ENCODE data around the gene SMCO2.
A peak's percentile ranks its signal among the peaks of the same experiment; 100 is the strongest.

The SMCO2 gene

DNA sequence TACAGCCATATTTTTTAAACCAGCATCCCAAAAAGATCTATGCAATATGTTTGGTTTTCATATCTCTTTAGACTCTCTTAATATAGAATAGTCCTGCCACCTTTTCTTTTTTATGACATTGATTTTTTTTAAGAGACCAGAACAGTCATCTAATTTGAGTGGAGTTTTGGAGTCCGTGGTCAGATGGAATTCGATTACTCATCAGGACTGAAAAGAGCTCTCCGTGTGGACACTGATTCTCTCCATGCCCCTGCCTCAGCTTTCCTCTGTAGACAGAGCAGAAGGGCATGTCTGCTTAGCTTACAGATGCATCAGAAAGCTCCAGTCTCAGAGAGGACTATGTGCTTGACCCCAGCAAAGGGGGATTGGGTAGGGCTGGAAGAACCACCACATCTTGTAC is 27.8 kb downstream of the SMCO2 start:
- Histone ChIP-seq H3K9ac (peak overlapping the region in 1 of 11 experiments; percentile 34; a peak in 1 of 22 replicates), H3K9me3 (replicated peaks in 1 of 11) (peaks cover 44 to 50% (median 46%) of the 10 kb centered on the region in 11 experiments), H3K27me3 (no peaks in the 10 kb centered on the region), H3K27ac (peak overlapping the region in 2 of 11 experiments; percentile 56 to 76; a peak in 2 of 22 replicates), H3K36me3 (peaks cover 0 to 15% (median 0%) of the 10 kb centered on the region in 11 experiments; a peak in 6 of 22 replicates), H3K4me3 (0 out of 20 replicates have a peak overlapping the region, but pooled peaks of 1 of the 10 experiments have one; percentile 7), H3K4me1 (peaks cover 25 to 59% (median 50%) of the 10 kb centered on the region in 10 experiments), H3K4me2 (peak overlapping the region; percentile 33 to 74 (median 63)), H4K20me1 (no peaks in the 10 kb centered on the region)
- no peak for TF ChIP-seq Cebpa-rat (IDR thresholded peaks at IDR 0.05)

- H3K27me3 ChIP-seq, result no peaks in the 10 kb centered on the region
- no peak overlapping the region for H3K27ac ChIP-seq
- H3K9ac ChIP-seq, result no peak overlapping the region
- H4K20me1 ChIP-seq, result no peaks in the 10 kb centered on the region
- H3K36me3 ChIP-seq, result peaks cover 0 to 20% (median 0%) of the 10 kb centered on the region in 11 experiments; a peak in 6 of 22 replicates
- H3K4me2 ChIP-seq, result no peak overlapping the region
- TF ChIP-seq Cebpa-rat (IDR thresholded peaks at IDR 0.05), result no peak
- no peak overlapping the region for H3K4me3 ChIP-seq
- H3K9me3 ChIP-seq (replicated peaks in 1 of 11), result peaks cover 63 to 69% (median 66%) of the 10 kb centered on the region in 11 experiments
- H3K4me1 ChIP-seq, result peaks cover 30 to 35% (median 32%) of the 10 kb centered on the region in 10 experiments
These were observed 30.5 kb downstream of the SMCO2 start for GRCh38 chr12:27477049-27477448.

GRCh38 chr12:27478949-27479348 is 32.4 kb downstream of the SMCO2 start:
- Histone ChIP-seq H3K9ac (no peak overlapping the region), H3K27ac (no peak overlapping the region), H3K4me3 (no peak overlapping the region), H4K20me1 (no peaks in the 10 kb centered on the region), H3K36me3 (peaks cover 0 to 20% (median 0%) of the 10 kb centered on the region in 11 experiments; a peak in 6 of 22 replicates), H3K27me3 (no peaks in the 10 kb centered on the region), H3K4me2 (no peak overlapping the region), H3K9me3 (replicated peaks in 1 of 11) (peaks cover 63 to 75% (median 67%) of the 10 kb centered on the region in 11 experiments), H3K4me1 (peaks cover 11 to 16% (median 15%) of the 10 kb centered on the region in 10 experiments)
- TF ChIP-seq Cebpa-rat (IDR thresholded peaks at IDR 0.05), result no peak

GRCh38 chr12:27480016-27480415 is 33.5 kb downstream of the SMCO2 start:
- Histone ChIP-seq H3K4me2 (peak overlapping the region in 4 of 11 experiments; percentile 8 to 43 (median 26); a peak in 5 of 22 replicates), H3K4me1 (peaks cover 0 to 8% (median 5%) of the 10 kb centered on the region in 10 experiments; a peak in 14 of 20 replicates), H4K20me1 (no peaks in the 10 kb centered on the region), H3K9ac (no peak overlapping the region), H3K9me3 (replicated peaks in 1 of 11) (peaks cover 58 to 68% (median 63%) of the 10 kb centered on the region in 11 experiments), H3K36me3 (peaks cover 0 to 20% (median 0%) of the 10 kb centered on the region in 11 experiments; a peak in 6 of 22 replicates), H3K27me3 (no peaks in the 10 kb centered on the region), H3K4me3 (peak overlapping the region in 1 of 10 experiments; percentile 19; a peak in 1 of 20 replicates), H3K27ac (no peak overlapping the region)
- no peak for TF ChIP-seq Cebpa-rat (IDR thresholded peaks at IDR 0.05)

GRCh38 chr12:27486961-27487360 is 40.4 kb downstream of the SMCO2 start:
- Histone ChIP-seq H3K4me1 (peaks cover 0 to 5% (median 0%) of the 10 kb centered on the region in 10 experiments; a peak in 2 of 20 replicates), H3K4me2 (no peak overlapping the region), H3K9ac (no peak overlapping the region), H3K9me3 (replicated peaks in 1 of 11) (peaks cover 13 to 25% (median 16%) of the 10 kb centered on the region in 11 experiments; a peak in 20 of 22 replicates), H3K27me3 (no peaks in the 10 kb centered on the region), H3K4me3 (no peak overlapping the region), H3K36me3 (no peaks in the 10 kb centered on the region), H4K20me1 (no peaks in the 10 kb centered on the region), H3K27ac (no peak overlapping the region)
- TF ChIP-seq Cebpa-rat (IDR thresholded peaks at IDR 0.05), result no peak

DNA sequence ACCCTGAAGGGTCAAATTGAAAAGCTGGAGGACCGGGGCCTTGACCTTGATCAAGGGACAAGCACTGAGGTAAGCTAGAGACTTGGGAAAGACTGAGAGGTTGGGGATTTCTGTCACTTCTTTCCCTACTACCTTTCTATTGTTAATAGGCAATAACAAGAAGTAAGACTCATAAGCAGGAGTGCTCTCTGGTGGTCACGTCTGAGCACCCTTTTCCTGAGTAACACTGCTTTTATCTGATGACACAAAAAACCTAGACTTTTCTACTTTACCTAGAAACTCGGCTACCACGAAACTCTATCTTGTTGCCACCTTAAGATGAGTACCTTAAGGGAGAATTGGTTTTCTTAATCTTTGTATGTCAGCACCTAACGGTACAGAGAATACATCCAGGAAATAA is 41.9 kb downstream of the SMCO2 start:
- Histone ChIP-seq H3K27me3 (no peaks in the 10 kb centered on the region), H3K4me1 (no peaks in the 10 kb centered on the region), H4K20me1 (no peaks in the 10 kb centered on the region), H3K9ac (no peak overlapping the region), H3K36me3 (no peaks in the 10 kb centered on the region), H3K27ac (no peak overlapping the region), H3K9me3 (replicated peaks in 1 of 11) (peaks cover 13 to 32% (median 17%) of the 10 kb centered on the region in 11 experiments; a peak in 20 of 22 replicates), H3K4me2 (no peak overlapping the region), H3K4me3 (no peak overlapping the region)
- TF ChIP-seq Cebpa-rat (IDR thresholded peaks at IDR 0.05), result no peak

GRCh38 chr12:27491226-27491625 is 44.7 kb downstream of the SMCO2 start:
- no peaks in the 10 kb centered on the region for H3K27me3 ChIP-seq
- H3K27ac ChIP-seq, result no peak overlapping the region
- no peak overlapping the region for H3K9ac ChIP-seq
- H3K4me3 ChIP-seq, result no peak overlapping the region
- H3K4me1 ChIP-seq, result no peaks in the 10 kb centered on the region
- H3K4me2 ChIP-seq, result no peak overlapping the region
- H3K36me3 ChIP-seq, result no peaks in the 10 kb centered on the region
- TF ChIP-seq Cebpa-rat (IDR thresholded peaks at IDR 0.05), result no peak
- no peaks in the 10 kb centered on the region for H4K20me1 ChIP-seq
- peaks cover 4 to 18% (median 7%) of the 10 kb centered on the region in 11 experiments; a peak in 20 of 22 replicates for H3K9me3 ChIP-seq (replicated peaks in 1 of 11)

DNA sequence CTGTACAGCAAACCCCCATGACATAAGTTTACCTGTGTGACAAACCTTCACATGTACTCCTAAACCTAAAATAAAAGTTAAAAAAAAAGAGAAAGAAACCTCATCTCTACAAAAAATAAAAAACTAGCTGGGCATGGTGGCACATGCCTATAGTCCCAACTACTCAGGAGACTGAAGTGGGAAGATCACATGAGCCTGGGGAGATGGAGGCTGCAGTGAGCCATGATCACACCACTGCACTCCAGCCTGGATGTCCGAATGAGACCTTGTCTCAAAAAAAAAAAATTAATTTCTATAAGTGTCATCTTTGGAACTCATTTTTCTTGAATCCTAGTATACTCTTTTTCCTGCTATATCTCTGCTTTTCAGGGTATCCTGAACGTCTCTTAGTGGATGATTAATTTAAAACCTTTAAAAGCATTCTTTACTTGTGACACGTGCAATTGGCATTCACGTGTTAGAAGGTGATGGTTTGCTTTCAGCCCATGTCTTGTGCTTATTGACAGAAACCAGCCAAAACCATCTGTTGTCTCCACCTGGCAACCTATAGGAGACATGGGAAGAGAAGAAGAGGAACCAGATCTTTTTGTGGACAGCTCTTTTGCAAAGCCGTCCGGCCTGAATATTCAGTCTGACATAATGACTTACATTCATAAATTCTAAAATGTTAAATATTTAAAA is 46.9 kb downstream of the SMCO2 start:
- H3K4me2 ChIP-seq, result no peak overlapping the region
- H3K9ac ChIP-seq, result no peak overlapping the region
- no peak for TF ChIP-seq Cebpa-rat (IDR thresholded peaks at IDR 0.05)
- H3K27me3 ChIP-seq, result no peaks in the 10 kb centered on the region
- no peaks in the 10 kb centered on the region for H4K20me1 ChIP-seq
- no peak overlapping the region for H3K27ac ChIP-seq
- H3K9me3 ChIP-seq (replicated peaks in 1 of 11), result peaks cover 3 to 15% (median 9%) of the 10 kb centered on the region in 11 experiments; a peak in 18 of 22 replicates
- H3K4me1 ChIP-seq, result peaks cover 0 to 13% (median 11%) of the 10 kb centered on the region in 10 experiments; a peak in 18 of 20 replicates
- no peak overlapping the region for H3K4me3 ChIP-seq
- no peaks in the 10 kb centered on the region for H3K36me3 ChIP-seq

DNA sequence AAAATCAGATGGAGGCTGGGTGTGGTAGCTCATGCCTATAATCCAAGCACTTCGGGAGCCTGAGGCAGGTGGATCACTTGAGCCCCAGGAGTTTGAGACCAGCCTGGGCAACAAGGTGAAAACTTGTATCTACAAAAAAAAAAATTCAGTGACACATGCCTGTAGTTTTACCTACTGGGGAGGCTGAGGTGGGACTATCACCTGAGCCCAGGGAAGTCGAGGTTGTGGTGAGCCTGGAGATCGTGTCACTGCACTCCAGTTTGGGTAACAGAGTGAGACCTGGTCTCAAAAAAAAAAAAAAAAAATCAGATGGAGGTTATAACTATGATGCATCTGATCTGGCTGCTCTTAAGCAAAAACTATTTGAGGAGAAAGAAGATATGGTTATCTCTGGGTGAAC is 50.9 kb downstream of the SMCO2 start:
- Histone ChIP-seq H3K4me1 (peaks cover 0 to 24% (median 19%) of the 10 kb centered on the region in 10 experiments; a peak in 18 of 20 replicates), H3K27ac (peak overlapping the region in 3 of 11 experiments; percentile 26 to 66 (median 27); a peak in 3 of 22 replicates), H3K27me3 (no peaks in the 10 kb centered on the region), H3K4me3 (no peak overlapping the region; a peak in 1 of 20 replicates), H3K9me3 (replicated peaks in 1 of 11) (peaks cover 22 to 50% (median 38%) of the 10 kb centered on the region in 11 experiments), H3K36me3 (no peaks in the 10 kb centered on the region), H3K4me2 (peak overlapping the region in 8 of 11 experiments; percentile 34 to 48 (median 42); a peak in 14 of 22 replicates), H4K20me1 (no peaks in the 10 kb centered on the region), H3K9ac (no peak overlapping the region)
- no peak for TF ChIP-seq Cebpa-rat (IDR thresholded peaks at IDR 0.05)
